ENCODE measurements around the gene ERBB4. TPM values are rescaled to one million over a fixed set of nuclear protein-coding genes. Genes with fewer than 3 reads are reported as not detected.

ERBB4 gene
- total and polyA plus RNA-seq, 2 of the 8 experiments (the other 6 are each of a cell fraction or from before 2014, with no cell fraction given), result 0.34 to 1.3 TPM

- no peaks in the 10 kb centered on the region for H4K20me1 ChIP-seq (replicated peaks in 1 of 2; ENCODE audit: control insufficient read depth in 1 of 2, insufficient read depth in 2 of 2, low read length in 2 of 2)
- no peak overlapping the region for H3K23ac ChIP-seq (ENCODE audit: insufficient read length)
- no peak overlapping the region for H4K5ac ChIP-seq (ENCODE audit: insufficient read length, low read depth, low read length)
- 85% methylated on average over 2 of the region's 2 CpGs; no CpG with 5 or more reads in 1 of the 2 experiments for WGBS, 2 experiments (ENCODE audit: extremely low coverage in 1 of 2, insufficient coverage in 1 of 2, insufficient read length in 1 of 2, insufficient replicate concordance in 2 of 2, low coverage in 1 of 2, low lambda C conversion rate in 2 of 2, missing lambda C conversion rate in 1 of 2)
- H3K4me3 ChIP-seq (ENCODE audit: extremely low read depth in 1 of 4, insufficient read depth in 2 of 4, low read depth in 3 of 4, low read length in 4 of 4), result no peak overlapping the region
- no peaks in the 10 kb centered on the region for H3K79me1 ChIP-seq (ENCODE audit: low read depth, low read length)
- no peak overlapping the region for H3K4me2 ChIP-seq (ENCODE audit: insufficient read depth in 1 of 2, low read depth in 2 of 2, low read length in 2 of 2)
- no peak overlapping the region for H2BK5ac ChIP-seq (ENCODE audit: low read depth, low read length)
- H2AK5ac ChIP-seq (ENCODE audit: low read depth, low read length), result no peak overlapping the region
- no peaks in the 10 kb centered on the region for H3K23me2 ChIP-seq (ENCODE audit: low read depth, low read length)
- no peaks in the 10 kb centered on the region for H3K9me3 ChIP-seq (ENCODE audit: insufficient read depth in 2 of 2, low read depth in 1 of 2, low read length in 1 of 2)
- H2BK20ac ChIP-seq (ENCODE audit: low read length), result no peak overlapping the region
- no peak overlapping the region for H2BK12ac ChIP-seq (ENCODE audit: low read depth, low read length)
- FAIRE-seq (no peak), DNase-seq (ENCODE audit: low read depth in 1 of 2, low spot score in 2 of 2) (no peak)
- ChIA-PET POLR2A (ENCODE audit: partially characterized antibody) (no interaction called here), CTCF (ENCODE audit: partially characterized antibody) (no interaction called here)
- H3K4me1 ChIP-seq (replicated peaks in 1 of 4; ENCODE audit: control insufficient read depth in 3 of 4, insufficient read depth in 4 of 4, low read length in 3 of 4), result no peaks in the 10 kb centered on the region
- H2BK15ac ChIP-seq (ENCODE audit: low read length), result no peak overlapping the region
- H3K14ac ChIP-seq (ENCODE audit: insufficient read length), result no peak overlapping the region
- H4K8ac ChIP-seq (ENCODE audit: extremely low read depth, insufficient read depth, low read length), result no peak overlapping the region
- no peak overlapping the region for H3K56ac ChIP-seq (replicated peaks; ENCODE audit: insufficient read length, low read depth, low read length)
- H2BK120ac ChIP-seq (replicated peaks; ENCODE audit: low read depth, low read length), result no peak overlapping the region
- H3K27ac ChIP-seq (ENCODE audit: low read depth, low read length), result no peak overlapping the region
- no peak overlapping the region for H3K18ac ChIP-seq (ENCODE audit: extremely low read depth, low read length)
- no peak overlapping the region for H4K91ac ChIP-seq (replicated peaks; ENCODE audit: insufficient read length, low read length)
- no peaks in the 10 kb centered on the region for H3K79me2 ChIP-seq (ENCODE audit: control insufficient read depth in 1 of 2, insufficient read depth in 2 of 2, low read length in 2 of 2)
- H3K9ac ChIP-seq (replicated peaks in 1 of 4; ENCODE audit: extremely low read depth in 1 of 4, low read depth in 3 of 4, low read length in 3 of 4), result no peak overlapping the region
- no peaks in the 10 kb centered on the region for H3K27me3 ChIP-seq (replicated peaks in 1 of 4; ENCODE audit: control insufficient read depth in 3 of 4, extremely low read depth in 1 of 4, insufficient read depth in 3 of 4, low read length in 3 of 4)
- H3K36me3 ChIP-seq (ENCODE audit: control insufficient read depth in 2 of 4, insufficient read depth in 4 of 4, low read length in 3 of 4), result no peaks in the 10 kb centered on the region
- H3K4ac ChIP-seq (replicated peaks; ENCODE audit: insufficient read length, low read depth, low read length), result no peak overlapping the region
- H2AFZ ChIP-seq (ENCODE audit: low read length), result no peak overlapping the region
- TF ChIP-seq TAF7 (optimal IDR thresholded peaks at IDR 0.05; ENCODE audit: borderline replicate concordance, low read depth, low read length), result no peak
- TF ChIP-seq HDAC6 (IDR thresholded peaks at IDR 0.05; ENCODE audit: low read depth, low read length), result no peak
- no peak for TF ChIP-seq CBX8 (IDR thresholded peaks at IDR 0.05; ENCODE audit: borderline replicate concordance, low read depth, low read length)
- TF ChIP-seq ATF2 (IDR thresholded peaks at IDR 0.05; ENCODE audit: low read length), result no peak
- TF ChIP-seq BCL11A (IDR thresholded peaks at IDR 0.05; ENCODE audit: low read depth in 2 of 2, low read length in 2 of 2), result no peak
- TF ChIP-seq SP2 (IDR thresholded peaks at IDR 0.05; ENCODE audit: low read length), result no peak
- no peak for TF ChIP-seq SUZ12 (IDR thresholded peaks at IDR 0.05; ENCODE audit: low read length)
- TF ChIP-seq SIX5 (IDR thresholded peaks at IDR 0.05; ENCODE audit: low read depth, low read length), result no peak
- no peak for TF ChIP-seq ATF3 (IDR thresholded peaks at IDR 0.05; ENCODE audit: insufficient read depth, low read depth, low read length)
- no peak for TF ChIP-seq CBX5 (IDR thresholded peaks at IDR 0.05; ENCODE audit: low read depth, low read length)
- TF ChIP-seq BRCA1 (IDR thresholded peaks at IDR 0.05; ENCODE audit: low read depth, low read length), result no peak
- TF ChIP-seq SIRT6 (IDR thresholded peaks at IDR 0.05; ENCODE audit: low read length), result no peak
- TF ChIP-seq TEAD4 (IDR thresholded peaks at IDR 0.05; ENCODE audit: low read depth, low read length), result no peak
- no peak for TF ChIP-seq MAFK (IDR thresholded peaks at IDR 0.05; ENCODE audit: low read depth, low read length)
These were observed 702.9 kb downstream of the ERBB4 start for GRCh38 chr2:211835695-211836094.
